ENCODE data around the gene A1CF. TPM values are rescaled to one million over a fixed set of nuclear protein-coding genes. Genes with fewer than 3 reads are reported as not detected.

The A1CF gene
- total and polyA plus RNA-seq, 2 of the 8 experiments (the other 6 are each of a cell fraction or from before 2014, with no cell fraction given), result not detected

- TF ChIP-seq SP2 (IDR thresholded peaks at IDR 0.05; ENCODE audit: low read length), result no peak
- no peak for TF ChIP-seq SUZ12 (IDR thresholded peaks at IDR 0.05; ENCODE audit: low read length)
- TF ChIP-seq MAFK (IDR thresholded peaks at IDR 0.05; ENCODE audit: low read depth, low read length), result no peak
- TF ChIP-seq POU5F1 (IDR thresholded peaks at IDR 0.05; ENCODE audit: low read depth, low read length), result no peak
- TF ChIP-seq SIX5 (IDR thresholded peaks at IDR 0.05; ENCODE audit: low read depth, low read length), result no peak
- TF ChIP-seq NRF1 (IDR thresholded peaks at IDR 0.05; ENCODE audit: low read depth, low read length), result no peak
- TF ChIP-seq CHD2 (IDR thresholded peaks at IDR 0.05; ENCODE audit: low read length), result no peak
- no peak for TF ChIP-seq CTBP2 (IDR thresholded peaks at IDR 0.05; ENCODE audit: borderline replicate concordance, insufficient read depth, insufficient read length, low read length)
Observed at GRCh38 chr10:50909334-50910014, 24.0 kb upstream of the A1CF start (continued).
